Naive thymus-derived CD4-positive, alpha-beta T cell (primary cell): ENCODE data around the gene SPAG7. TPM values are rescaled to one million over a fixed set of nuclear protein-coding genes. Genes with fewer than 3 reads are reported as not detected.

Experiments used
- ATAC-seq: fragments of 150-1000 bp; cut with Tn5 transposase; 2 replicates; pipeline ENCODE4 v1.10.0; 2021; ENCODE audit warnings: mild to moderate bottlenecking, moderate library complexity
- CTCF ChIA-PET: fragments of 350-600 bp; sonication (Branson Sonifier 250); formaldehyde crosslinking; loops from one replicate; lab custom pipeline; 2021; ENCODE audit warnings: antibody characterized with exemption; lab: Charles Lee
- POLR2A ChIA-PET: fragments of 350-600 bp; sonication (Branson Sonifier 250); formaldehyde crosslinking; loops from one replicate; lab custom pipeline; 2021; ENCODE audit warnings: antibody characterized with exemption, inconsistent platforms; lab: Charles Lee
- DNase-seq, 9 donors: peaks; one replicate each; pipeline versions ENCODE4 v3.0.0 to v3.0.0-alpha.2; 2020 to 2022; ENCODE audit warnings: mixed read lengths in 1 of 9
- H3K27ac ChIP-seq: one replicate; pipeline ENCODE4 v1.7.0; 2013; ENCODE audit warnings: mild to moderate bottlenecking, low read depth, low read length, moderate library complexity
- H3K27me3 ChIP-seq, 2 donors: one replicate each; pipeline ENCODE4 v1.7.0; 2013; ENCODE audit warnings: low read length in 2 of 2, mild to moderate bottlenecking in 2 of 2, moderate library complexity in 2 of 2; ENCODE audit not compliant: control insufficient read depth in 2 of 2, insufficient read depth in 2 of 2
- H3K36me3 ChIP-seq, 3 experiments: 1 replicate in 2 of 3; 2 replicates in 1 of 3; pipeline ENCODE4 v1.7.0; 2013; ENCODE audit warnings: low read length in 3 of 3, mild to moderate bottlenecking in 3 of 3, moderate library complexity in 1 of 3; ENCODE audit not compliant: insufficient read depth in 3 of 3, control insufficient read depth in 2 of 3
- H3K4me1 ChIP-seq, 2 donors: one replicate each; pipeline ENCODE4 v1.7.0; 2013; ENCODE audit warnings: low read length in 2 of 2, mild to moderate bottlenecking in 2 of 2, moderate library complexity in 1 of 2; ENCODE audit not compliant: control insufficient read depth in 2 of 2, insufficient read depth in 2 of 2
- H3K4me3 ChIP-seq: 2 replicates; pipeline ENCODE4 v1.7.0; 2013; ENCODE audit warnings: mild to moderate bottlenecking, low read length
- H3K9me3 ChIP-seq, 3 experiments: 1 replicate in 2 of 3; 2 replicates in 1 of 3; pipeline ENCODE4 v1.7.0; 2013; ENCODE audit warnings: low read length in 3 of 3; ENCODE audit not compliant: control insufficient read depth in 2 of 3
- H3K27ac Mint-ChIP-seq, 9 donors: one replicate each; pipeline ENCODE4 v1.8.0; 2020 to 2022; ENCODE audit warnings: mixed read lengths in 9 of 9, mild to moderate bottlenecking in 8 of 9, moderate library complexity in 5 of 9, inconsistent platforms in 2 of 9
- H3K27me3 Mint-ChIP-seq, 5 donors: one replicate each; pipeline ENCODE4 v1.8.0; 2021 to 2022; ENCODE audit warnings: mixed read lengths in 5 of 5, mild to moderate bottlenecking in 1 of 5
- H3K36me3 Mint-ChIP-seq, 5 donors: one replicate each; pipeline ENCODE4 v1.8.0; 2020 to 2022; ENCODE audit warnings: mixed read lengths in 5 of 5, mild to moderate bottlenecking in 3 of 5, inconsistent platforms in 1 of 5
- H3K4me1 Mint-ChIP-seq, 7 donors: one replicate each; pipeline ENCODE4 v1.8.0; 2020 to 2022; ENCODE audit warnings: mixed read lengths in 7 of 7, mild to moderate bottlenecking in 3 of 7, inconsistent platforms in 1 of 7
- H3K4me3 Mint-ChIP-seq, 10 donors: one replicate each; pipeline ENCODE4 v1.8.0; 2020 to 2022; ENCODE audit warnings: mild to moderate bottlenecking in 10 of 10, mixed read lengths in 10 of 10, moderate library complexity in 6 of 10, inconsistent platforms in 2 of 10
- H3K9me3 Mint-ChIP-seq, 11 donors: one replicate each; pipeline ENCODE4 v1.8.0; 2020 to 2022; ENCODE audit warnings: mixed read lengths in 11 of 11, mild to moderate bottlenecking in 4 of 11, inconsistent platforms in 1 of 11, moderate library complexity in 1 of 11
- intact Hi-C, 2 donors: fragments of 100-400 bp; cut with micrococcal nuclease; formaldehyde crosslinking; loops; one replicate each; pipeline ENCODE4 v1.15.1; 2023
- polyA plus RNA-seq, 2 donors: library from polyadenylated mRNA; unstranded; fragments of 300-500 nt; fragmentation: Illumina TruSeq; gene quantifications; one replicate each; pipeline ENCODE4 v1.2.3, GENCODE V29; 2021
- total RNA-seq, 6 experiments: library from RNA in 5 of 6; stranded (reverse) in 5 of 6; gene quantifications; 1 replicate in 5 of 6; 2 replicates in 1 of 6; pipeline ENCODE4 v1.2.3 and lab custom pipeline; 2021 to 2026

The SPAG7 gene
- total and polyA plus RNA-seq, 7 experiments from 2014 or later, result 41.6 to 119 (median 48.1) TPM

- Mint-ChIP-seq H3K4me3 (peak overlapping the region in 8 of 10 donors; percentile 2 to 83 (median 41)), H3K36me3 (peaks cover 8 to 42% (median 16%) of the 10 kb centered on the region in 5 donors), H3K9me3 (no peaks in the 10 kb centered on the region), H3K27me3 (no peaks in the 10 kb centered on the region), H3K4me1 (peaks cover 13 to 34% (median 26%) of the 10 kb centered on the region in 7 donors), H3K27ac (peak overlapping the region; percentile 31 to 78 (median 67))
- Histone ChIP-seq H3K27me3 (no peaks in the 10 kb centered on the region), H3K4me1 (peaks cover 3 to 14% of the 10 kb centered on the region in 2 donors), H3K36me3 (peaks cover 12 to 67% (median 17%) of the 10 kb centered on the region in 3 experiments), H3K27ac (no peak overlapping the region), H3K4me3 (no peak overlapping the region), H3K9me3 (no peaks in the 10 kb centered on the region)
- intact Hi-C loops, result loop anchor here (1.0 to 2.0 kb wide), 6 partner anchors 13 to 82 kb away; partner anchors contain the start of genes INCA1 (in 2 of the 2), KIF1C (in 2 of the 2) and SPAG7 (in 1 of the 2)
- ChIA-PET POLR2A (interaction anchor here (0.6 to 3.8 kb wide), 12 partner anchors 9 to 82 kb away, joined by 3 to 21 read pairs (median 4); partner anchors contain the start of genes INCA1, KIF1C, PFN1 and RNF167), CTCF (interaction anchor here (0.6 to 2.7 kb wide), 14 partner anchors 9 to 300 kb away, joined by 3 to 15 read pairs (median 4); partner anchors contain the start of genes PFN1 and SLC52A1)
- ATAC-seq (peak; percentile 92), DNase-seq (peak in 7 of 9 donors; percentile 58 to 77 (median 74))
Measured at GRCh38 chr17:4980644-4981216, 13.1 kb upstream of the SPAG7 start.

GRCh38 chr17:4978726-4979125 lies 11.1 kb upstream of the SPAG7 start:
- H3K4me1 Mint-ChIP-seq, result peaks cover 19 to 32% (median 26%) of the 10 kb centered on the region in 7 donors
- Histone ChIP-seq H3K9me3 (no peaks in the 10 kb centered on the region), H3K27ac (no peak overlapping the region), H3K4me1 (peaks cover 3 to 14% of the 10 kb centered on the region in 2 donors), H3K36me3 (peaks cover 12 to 80% (median 28%) of the 10 kb centered on the region in 3 experiments), H3K27me3 (no peaks in the 10 kb centered on the region), H3K4me3 (no peak overlapping the region)
- ATAC-seq (peak; percentile 55), DNase-seq (no peak)
- H3K27ac Mint-ChIP-seq, result peak overlapping the region in 1 of 9 donors; percentile 37
- ChIA-PET POLR2A (interaction anchor here (0.6 to 3.8 kb wide), 4 partner anchors 8 to 39 kb away, joined by 3 to 17 read pairs (median 6); partner anchors contain the start of genes CAMTA2, PFN1, RNF167 and SLC25A11), CTCF (interaction anchor here (0.7 to 1.2 kb wide), 3 partner anchors 11 to 70 kb away, joined by 3 read pairs; partner anchors contain the start of gene SPAG7)
- H3K36me3 Mint-ChIP-seq, result peaks cover 8 to 54% (median 24%) of the 10 kb centered on the region in 5 donors
- H3K4me3 Mint-ChIP-seq, result no peak overlapping the region
- H3K27me3 Mint-ChIP-seq, result no peaks in the 10 kb centered on the region
- intact Hi-C loops, result no loop called here
- no peaks in the 10 kb centered on the region for H3K9me3 Mint-ChIP-seq

GRCh38 chr17:4974115-4974670 lies 6.6 kb upstream of the SPAG7 start:
- ChIA-PET POLR2A (no interaction called here), CTCF (interaction anchor here (0.6 kb wide), 1 partner anchor 88 kb away, joined by 4 read pairs; no protein-coding TSS in a partner anchor)
- Histone ChIP-seq H3K4me3 (no peak overlapping the region), H3K9me3 (no peaks in the 10 kb centered on the region), H3K27me3 (no peaks in the 10 kb centered on the region), H3K27ac (no peak overlapping the region), H3K36me3 (peaks cover 12 to 86% (median 33%) of the 10 kb centered on the region in 3 experiments), H3K4me1 (peaks cover under 1 to 4% of the 10 kb centered on the region in 2 donors)
- Mint-ChIP-seq H3K4me3 (no peak overlapping the region), H3K27me3 (no peaks in the 10 kb centered on the region), H3K27ac (peak overlapping the region in 1 of 9 donors; percentile 57), H3K4me1 (peaks cover 9 to 30% (median 16%) of the 10 kb centered on the region in 7 donors), H3K36me3 (peaks cover 0 to 36% (median 22%) of the 10 kb centered on the region in 5 donors), H3K9me3 (peaks cover 0 to 2% (median 0%) of the 10 kb centered on the region in 11 donors)
- no peak for ATAC-seq
- no peak for DNase-seq
- intact Hi-C loops, result no loop called here

- ATAC-seq (no peak), DNase-seq (no peak)
- H3K4me3 ChIP-seq, result no peak overlapping the region
- no peak overlapping the region for H3K27ac ChIP-seq
- peaks cover 9 to 83% (median 33%) of the 10 kb centered on the region in 3 experiments for H3K36me3 ChIP-seq
- Mint-ChIP-seq H3K27ac (peak overlapping the region in 3 of 9 donors; percentile 32 to 61 (median 43)), H3K36me3 (peaks cover 0 to 40% (median 22%) of the 10 kb centered on the region in 5 donors), H3K27me3 (no peaks in the 10 kb centered on the region), H3K4me3 (peak overlapping the region in 1 of 10 donors; percentile 32), H3K4me1 (peaks cover 9 to 30% (median 16%) of the 10 kb centered on the region in 7 donors), H3K9me3 (peaks cover 0 to 2% (median 0%) of the 10 kb centered on the region in 11 donors)
- H3K27me3 ChIP-seq, result no peaks in the 10 kb centered on the region
- ChIA-PET POLR2A (interaction anchor here (0.6 to 10.3 kb wide), 2 partner anchors 26 to 33 kb away, joined by 3 to 278 read pairs; partner anchors contain the start of genes ENO3, PFN1 and RNF167), CTCF (interaction anchor here (0.6 kb wide), 1 partner anchor 89 kb away, joined by 4 read pairs; no protein-coding TSS in a partner anchor)
- H3K9me3 ChIP-seq, result no peaks in the 10 kb centered on the region
- intact Hi-C loops, result no loop called here
- peaks cover 7 to 11% of the 10 kb centered on the region in 2 donors for H3K4me1 ChIP-seq
Measured at GRCh38 chr17:4973256-4974114, 5.9 kb upstream of the SPAG7 start.

- peak overlapping the region in 2 of 9 donors; percentile 30 to 54 for H3K27ac Mint-ChIP-seq
- ChIA-PET CTCF (no interaction called here), POLR2A (interaction anchor here (0.6 to 10.3 kb wide), 3 partner anchors 25 to 34 kb away, joined by 3 to 278 read pairs (median 135); partner anchors contain the start of genes ENO3, PFN1, RNF167 and SLC25A11)
- peaks cover 10 to 15% of the 10 kb centered on the region in 2 donors for H3K4me1 ChIP-seq
- no peak for ATAC-seq
- H3K36me3 Mint-ChIP-seq, result peaks cover 0 to 36% (median 16%) of the 10 kb centered on the region in 5 donors
- H3K9me3 Mint-ChIP-seq, result peaks cover 0 to 2% (median 0%) of the 10 kb centered on the region in 11 donors
- peaks cover 9 to 30% (median 16%) of the 10 kb centered on the region in 7 donors for H3K4me1 Mint-ChIP-seq
- peaks cover 2 to 75% (median 26%) of the 10 kb centered on the region in 3 experiments for H3K36me3 ChIP-seq
- H3K9me3 ChIP-seq, result no peaks in the 10 kb centered on the region
- no peaks in the 10 kb centered on the region for H3K27me3 ChIP-seq
- H3K27ac ChIP-seq, result no peak overlapping the region
- no peak for DNase-seq
- no peak overlapping the region for H3K4me3 Mint-ChIP-seq
- H3K4me3 ChIP-seq, result no peak overlapping the region
- H3K27me3 Mint-ChIP-seq, result no peaks in the 10 kb centered on the region
- intact Hi-C loops, result no loop called here
Measured at GRCh38 chr17:4972752-4973151, 5.1 kb upstream of the SPAG7 start.
